SK-N-MC (cell line): ENCODE measurements around the gene DEF6.

Experiments
- EZH2 ChIP-seq: fragments of 200-600 bp; sonication (generic); IDR thresholded peaks from one replicate; pipeline ENCODE4 v1.6.1; 2017; ENCODE audit warnings: antibody characterized with exemption
- FOXP2 ChIP-seq: optimal IDR thresholded peaks from 2 replicates; pipeline ENCODE3; 2011; ENCODE audit warnings: mild to moderate bottlenecking, moderate library complexity; ENCODE audit not compliant: insufficient read depth; ENCODE audit errors: extremely low read length, control extremely low read depth
- POLR2AphosphoS5 ChIP-seq: IDR thresholded peaks from 2 replicates; pipeline ENCODE4 v1.6.1; 2012; ENCODE audit warnings: mild to moderate bottlenecking, low read depth, low read length, borderline replicate concordance

GRCh38 chr6:35365594-35366203 is 68.1 kb downstream of the DEF6 start:
- TF ChIP-seq POLR2AphosphoS5 (no peak), EZH2 (no peak), FOXP2 (no peak)
